ENCODE data around the gene AASDH.

DNA sequence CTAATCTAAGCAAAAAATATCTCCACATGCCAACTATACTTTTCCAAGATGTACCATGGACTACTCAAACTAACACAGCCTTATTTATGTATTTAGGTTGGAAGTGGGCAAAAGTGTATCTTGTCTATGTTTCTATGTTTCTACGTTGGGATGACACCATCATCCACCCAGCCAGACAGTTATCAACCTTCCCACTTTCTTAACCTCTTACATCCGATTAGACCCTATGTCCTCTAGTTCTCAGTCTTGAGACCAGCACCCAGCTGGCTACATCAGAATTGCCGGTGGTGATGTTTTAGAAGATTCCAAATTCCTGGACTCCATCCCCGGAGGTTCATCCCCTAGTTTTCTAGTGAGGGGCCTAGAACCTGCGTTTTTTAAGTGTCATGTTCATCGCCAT, 1.0 kb upstream of the AASDH start:
- TF ChIP-seq ZNF565 (CRISPR knock-in tag; conservative IDR thresholded peaks at IDR 0.05; ENCODE audit: low read depth) = no peak
- TF ChIP-seq, protein P1, sequence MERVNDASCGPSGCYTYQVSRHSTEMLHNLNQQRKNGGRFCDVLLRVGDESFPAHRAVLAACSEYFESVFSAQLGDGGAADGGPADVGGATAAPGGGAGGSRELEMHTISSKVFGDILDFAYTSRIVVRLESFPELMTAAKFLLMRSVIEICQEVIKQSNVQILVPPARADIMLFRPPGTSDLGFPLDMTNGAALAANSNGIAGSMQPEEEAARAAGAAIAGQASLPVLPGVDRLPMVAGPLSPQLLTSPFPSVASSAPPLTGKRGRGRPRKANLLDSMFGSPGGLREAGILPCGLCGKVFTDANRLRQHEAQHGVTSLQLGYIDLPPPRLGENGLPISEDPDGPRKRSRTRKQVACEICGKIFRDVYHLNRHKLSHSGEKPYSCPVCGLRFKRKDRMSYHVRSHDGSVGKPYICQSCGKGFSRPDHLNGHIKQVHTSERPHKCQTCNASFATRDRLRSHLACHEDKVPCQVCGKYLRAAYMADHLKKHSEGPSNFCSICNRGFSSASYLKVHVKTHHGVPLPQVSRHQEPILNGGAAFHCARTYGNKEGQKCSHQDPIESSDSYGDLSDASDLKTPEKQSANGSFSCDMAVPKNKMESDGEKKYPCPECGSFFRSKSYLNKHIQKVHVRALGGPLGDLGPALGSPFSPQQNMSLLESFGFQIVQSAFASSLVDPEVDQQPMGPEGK (CRISPR knock-in tag; IDR thresholded peaks at IDR 0.05; ENCODE audit: borderline replicate concordance) = no peak
